DMS79 (cell line): ENCODE results near the gene SEMA4C.
A peak's percentile ranks its signal among the peaks of the same experiment; 100 is the strongest.

Source experiments
- DNase-seq: peaks from one replicate; lab custom pipeline; 2025; lab: John Stamatoyannopoulos, UW

SEMA4C gene

GRCh38 chr2:96819876-96820511, 49.9 kb downstream of the SEMA4C start:
- DNase-seq, result no peak

- peak; percentile 44 for DNase-seq
Measured at GRCh38 chr2:96819128-96819875, 50.6 kb downstream of the SEMA4C start.

DNA sequence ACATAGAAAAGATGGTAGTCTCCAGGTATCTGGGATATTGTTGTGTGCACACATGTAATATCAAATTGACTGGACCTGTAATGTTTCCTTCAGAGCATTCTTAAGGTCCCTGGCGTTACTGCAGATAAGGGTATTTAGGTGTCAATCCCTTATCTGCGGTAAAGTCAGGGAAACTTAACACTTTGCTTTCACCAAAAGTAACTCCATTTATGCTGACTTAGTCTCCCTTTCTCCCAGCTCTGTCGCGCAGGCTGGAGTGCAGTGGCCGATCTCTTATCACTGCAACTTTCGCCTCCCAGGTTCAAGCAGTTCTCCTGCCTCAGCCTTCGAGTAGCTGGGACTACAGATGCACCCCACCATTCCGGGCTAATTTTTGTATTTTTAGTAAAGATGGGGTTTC, 52.0 kb downstream of the SEMA4C start:
- no peak for DNase-seq

DNA sequence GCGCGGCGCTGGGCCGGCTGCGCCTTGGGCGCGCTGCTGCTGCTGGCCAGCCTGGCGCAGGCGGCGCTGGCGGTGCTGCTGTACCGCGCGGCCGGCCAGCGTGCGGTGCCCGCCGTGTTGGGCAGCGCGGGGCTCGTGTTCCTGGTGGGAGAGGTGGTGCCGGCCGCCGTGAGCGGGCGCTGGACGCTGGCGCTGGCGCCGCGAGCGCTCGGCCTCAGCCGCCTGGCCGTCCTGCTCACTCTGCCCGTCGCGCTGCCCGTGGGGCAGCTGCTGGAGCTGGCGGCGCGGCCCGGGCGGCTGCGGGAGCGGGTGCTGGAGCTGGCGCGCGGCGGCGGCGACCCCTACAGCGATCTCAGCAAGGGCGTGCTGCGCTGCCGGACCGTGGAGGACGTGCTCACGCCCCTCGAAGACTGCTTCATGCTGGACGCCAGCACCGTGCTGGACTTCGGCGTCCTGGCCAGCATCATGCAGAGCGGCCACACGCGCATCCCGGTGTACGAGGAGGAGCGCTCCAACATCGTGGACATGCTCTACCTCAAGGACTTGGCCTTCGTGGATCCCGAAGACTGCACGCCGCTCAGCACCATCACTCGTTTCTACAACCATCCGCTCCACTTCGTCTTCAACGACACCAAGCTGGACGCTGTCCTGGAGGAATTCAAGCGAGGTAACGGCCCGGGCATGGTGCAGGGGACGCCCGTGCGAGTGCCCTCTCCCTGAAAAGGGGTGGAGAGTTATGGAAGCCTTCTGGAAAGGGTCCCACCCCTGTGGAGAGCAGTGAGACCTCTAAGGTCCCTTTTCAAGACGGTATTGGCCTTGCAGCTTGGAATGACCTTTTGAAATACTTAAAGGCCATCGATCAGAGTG, 52.8 kb downstream of the SEMA4C start:
- DNase-seq, result no peak

DNA sequence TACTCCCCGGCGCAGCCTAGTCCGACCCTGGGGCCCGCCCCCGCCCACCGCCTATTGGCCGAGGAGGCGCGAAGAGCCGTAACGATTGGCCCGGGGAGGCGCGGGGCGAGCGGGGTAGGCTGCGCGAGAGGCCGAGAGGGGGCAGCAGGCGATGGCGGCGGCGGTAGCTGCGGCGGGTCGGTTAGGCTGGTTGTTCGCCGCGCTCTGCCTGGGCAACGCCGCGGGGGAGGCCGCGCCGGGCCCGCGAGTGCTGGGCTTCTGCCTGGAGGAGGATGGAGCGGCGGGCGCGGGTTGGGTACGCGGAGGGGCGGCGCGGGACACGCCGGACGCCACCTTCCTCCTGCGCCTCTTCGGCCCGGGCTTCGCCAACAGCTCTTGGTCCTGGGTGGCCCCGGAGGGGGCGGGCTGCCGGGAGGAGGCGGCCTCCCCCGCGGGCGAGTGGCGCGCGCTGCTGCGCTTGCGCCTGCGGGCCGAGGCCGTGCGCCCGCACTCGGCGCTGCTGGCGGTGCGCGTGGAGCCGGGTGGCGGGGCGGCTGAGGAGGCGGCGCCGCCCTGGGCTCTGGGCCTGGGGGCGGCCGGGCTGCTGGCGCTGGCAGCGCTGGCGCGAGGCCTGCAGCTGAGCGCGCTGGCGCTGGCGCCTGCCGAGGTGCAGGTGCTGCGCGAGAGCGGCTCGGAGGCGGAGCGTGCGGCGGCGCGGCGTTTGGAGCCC, 53.6 kb downstream of the SEMA4C start, which contains the start of gene CNNM3:
Gene CNNM3, plus strand, starts transcription at position 142 of the 709 bp plus-strand sequence. Its CDS starts 10 bp downstream, at position 152.
- DNase-seq, result peak; percentile 87

DNA sequence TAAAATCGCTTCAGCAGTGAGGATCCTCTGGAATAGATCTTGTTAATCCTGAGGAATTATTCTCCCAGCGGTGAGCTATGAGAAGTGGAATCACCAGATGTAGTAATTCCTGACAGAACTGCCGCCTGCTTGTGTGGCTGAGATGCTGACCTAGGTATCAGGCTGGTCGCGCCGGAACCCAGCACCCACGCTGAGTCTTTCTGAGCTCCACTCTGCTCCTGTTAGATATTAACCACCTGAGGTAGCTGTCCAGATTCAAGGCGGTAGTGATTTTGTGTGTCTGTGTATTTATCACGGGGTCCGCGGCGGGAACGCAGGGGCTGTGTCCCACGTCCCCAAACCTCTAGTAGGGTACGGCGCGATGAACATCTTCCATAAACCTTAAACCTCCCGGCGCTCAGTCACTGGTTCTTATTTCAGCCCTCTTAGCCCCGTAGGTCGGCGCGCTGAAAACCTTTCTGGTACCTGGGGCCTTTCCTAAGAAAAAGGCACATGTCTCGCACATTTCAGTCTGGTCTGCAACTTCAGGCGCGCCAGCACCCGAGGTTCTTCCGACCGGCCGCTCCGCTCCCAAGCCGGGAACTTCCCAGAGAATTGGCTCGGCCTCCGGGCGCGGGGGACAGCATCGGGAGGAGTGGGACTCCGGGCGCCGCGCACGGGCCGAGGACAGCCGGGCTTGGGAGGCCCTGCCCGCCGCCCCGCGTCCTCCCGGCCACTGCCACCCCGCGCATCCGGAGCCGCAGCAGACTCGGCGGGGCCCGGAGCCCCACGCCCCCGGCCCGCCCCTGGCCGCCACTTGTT, 54.4 kb downstream of the SEMA4C start:
- no peak for DNase-seq

GRCh38 chr2:96813656-96814055, 56.2 kb downstream of the SEMA4C start:
- no peak for DNase-seq

GRCh38 chr2:96811917-96812316, 58.0 kb downstream of the SEMA4C start:
- DNase-seq, result no peak

GRCh38 chr2:96810783-96811192, 59.1 kb downstream of the SEMA4C start:
- DNase-seq, result no peak

DNA sequence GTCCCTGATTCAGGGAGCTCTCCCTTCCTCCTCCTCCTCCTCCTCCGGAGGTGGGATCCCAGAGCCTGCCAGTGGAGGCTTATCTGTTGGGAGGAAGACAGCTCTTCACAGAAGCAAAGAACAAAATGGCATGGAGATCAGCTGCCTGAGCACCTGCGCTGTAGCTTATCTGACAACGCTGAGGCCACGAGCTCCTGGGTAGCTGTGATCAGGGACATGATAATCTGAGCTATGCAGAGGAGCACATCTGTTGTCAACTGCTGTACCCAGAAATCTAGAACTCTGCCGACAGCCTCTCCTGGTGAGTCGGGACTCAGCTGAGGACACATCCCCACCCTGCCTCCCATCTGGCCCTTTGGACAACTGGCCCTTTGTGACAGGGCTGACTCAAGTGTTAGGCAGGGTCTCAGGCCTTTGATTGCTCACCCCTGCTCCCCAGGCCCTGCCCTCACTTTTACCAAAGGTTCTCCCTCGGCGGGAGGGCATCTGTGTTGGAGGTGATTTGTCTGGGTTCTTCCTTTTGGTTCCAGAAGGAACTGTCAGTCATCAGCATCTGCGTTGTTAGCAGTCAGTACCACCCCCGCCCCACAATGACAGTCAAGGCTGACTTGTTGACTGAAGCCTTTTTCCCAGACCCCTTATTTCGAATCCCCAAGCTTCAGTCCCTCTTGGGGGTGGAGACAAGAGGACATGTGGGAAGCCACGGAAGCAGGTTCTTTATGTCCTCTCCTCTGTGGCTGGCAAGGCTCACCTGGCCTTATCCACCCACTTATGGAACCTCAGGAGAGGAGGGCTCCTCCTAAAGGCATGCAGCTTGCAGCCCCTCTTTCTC, 59.7 kb downstream of the SEMA4C start:
- DNase-seq, result no peak
